Gastroesophageal sphincter (tissue), 4 donors: ENCODE measurements around the gene MEIOC. TPM values are rescaled to one million over a fixed set of nuclear protein-coding genes. Genes with fewer than 3 reads are reported as not detected.

Experiments used
- ATAC-seq: fragments of 150-250 bp; one replicate; pipeline ENCODE4 v1.9.1; 2016; ENCODE audit warnings: mild to moderate bottlenecking, moderate library complexity
- H3K27ac ChIP-seq, 4 donors: fragments of 200-600 bp; sonication (generic) in 3 of 4; 1 replicate in 3 of 4; 2 replicates in 1 of 4; pipeline ENCODE4 v1.5.1; 2016 to 2019
- H3K27me3 ChIP-seq: fragments of 200-600 bp; sonication (generic); one replicate; pipeline ENCODE4 v1.5.1; 2019
- H3K36me3 ChIP-seq, 2 donors: fragments of 200-600 bp; sonication (generic); one replicate each; pipeline ENCODE4 v1.5.1; 2019; ENCODE audit warnings: control low read depth in 1 of 2
- H3K4me1 ChIP-seq, 3 donors: fragments of 200-600 bp; sonication (generic); 1 replicate in 2 of 3; 2 replicates in 1 of 3; pipeline ENCODE4 v1.5.1; 2016 to 2019; ENCODE audit warnings: control low read depth in 2 of 3
- H3K4me3 ChIP-seq, 2 donors: fragments of 200-600 bp; sonication (generic); one replicate each; pipeline ENCODE4 v1.5.1; 2019; ENCODE audit warnings: mild to moderate bottlenecking in 1 of 2, moderate library complexity in 1 of 2
- H3K9me3 ChIP-seq, 3 donors: fragments of 200-600 bp; sonication (generic); one replicate each; pipeline ENCODE4 v1.5.1; 2017 to 2019; ENCODE audit warnings: control low read depth in 2 of 3
- EP300 ChIP-seq: sonication (generic); formaldehyde crosslinking; IDR thresholded peaks from one replicate; pipeline ENCODE4 v1.6.1; 2017; ENCODE audit warnings: antibody characterized with exemption, mild to moderate bottlenecking
- POLR2A ChIP-seq, 2 donors: fragments of 450-650 bp; IDR thresholded peaks; one replicate each; pipeline ENCODE4 v1.6.1; 2017; ENCODE audit warnings: antibody characterized with exemption in 2 of 2, mild to moderate bottlenecking in 2 of 2, moderate library complexity in 1 of 2
- POLR2AphosphoS5 ChIP-seq: sonication (generic); formaldehyde crosslinking; IDR thresholded peaks from one replicate; pipeline ENCODE4 v1.6.1; 2017; ENCODE audit warnings: antibody characterized with exemption
- WGBS, 2 donors: methylation state at CpG; one replicate each; pipeline ENCODE4 v1.1.5; 2018; ENCODE audit warnings: low coverage in 1 of 2; 5-methylcytosine and 5-hydroxymethylcytosine counted together
- small RNA-seq, 4 donors: library from RNA; depleted of rRNA; stranded (forward); fragments of <200 nt; gene quantifications; one replicate each; pipeline ENCODE3, GENCODE V24; 2016
- total RNA-seq, 4 donors: library from RNA; depleted of rRNA; stranded (reverse); fragments of >200 nt; gene quantifications; one replicate each; pipeline ENCODE4 v1.1.0, GENCODE V29; 2016
- TF ChIP-seq, protein P1 (sequence below), 4 experiments: fragments of 200-600 bp in 2 of 4; fragments of 450-650 bp in 2 of 4; sonication (generic) in 1 of 4; IDR thresholded peaks; one replicate each; pipeline ENCODE4 v1.5.1; 2017 to 2019; ENCODE audit warnings: antibody characterized with exemption in 4 of 4, mild to moderate bottlenecking in 2 of 4, moderate library complexity in 2 of 4

Gene MEIOC
- total RNA-seq, 4 donors from 2014 or later: 0.12 to 0.47 TPM; not detected in 2

DNA sequence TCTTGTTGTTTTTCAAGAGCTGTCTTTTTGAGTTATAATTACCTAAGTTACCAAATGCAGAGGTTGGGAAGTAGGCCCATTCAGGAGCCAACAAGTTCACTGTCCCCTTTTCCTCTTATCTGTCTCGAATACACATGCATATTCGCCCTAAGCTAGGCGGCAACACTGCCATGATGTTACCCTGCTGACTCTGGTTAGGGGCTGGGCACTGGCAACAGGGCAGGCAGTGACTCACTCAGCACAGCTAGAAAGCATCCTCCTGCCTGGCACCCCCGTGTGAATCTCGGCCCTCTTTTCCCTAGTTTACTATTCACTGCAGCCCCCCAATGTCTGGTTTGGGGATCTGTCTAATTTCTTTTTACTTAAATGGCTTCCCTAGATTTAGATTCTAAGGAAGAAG, 66.0 kb downstream of the MEIOC start:
- H3K9me3 ChIP-seq: no peaks in the 10 kb centered on the region
- 69 to 87% methylated on average over 5 of the region's 5 CpGs for WGBS, 2 donors

More for the DNA sequence above, 66.0 kb downstream of the MEIOC start:
- H3K36me3 ChIP-seq: peaks cover 0 to 48% of the 10 kb centered on the region in 2 donors
- TF ChIP-seq POLR2A (IDR thresholded peaks at IDR 0.05) (no peak), POLR2AphosphoS5 (no peak), EP300 (no peak)
- TF ChIP-seq, protein P1, sequence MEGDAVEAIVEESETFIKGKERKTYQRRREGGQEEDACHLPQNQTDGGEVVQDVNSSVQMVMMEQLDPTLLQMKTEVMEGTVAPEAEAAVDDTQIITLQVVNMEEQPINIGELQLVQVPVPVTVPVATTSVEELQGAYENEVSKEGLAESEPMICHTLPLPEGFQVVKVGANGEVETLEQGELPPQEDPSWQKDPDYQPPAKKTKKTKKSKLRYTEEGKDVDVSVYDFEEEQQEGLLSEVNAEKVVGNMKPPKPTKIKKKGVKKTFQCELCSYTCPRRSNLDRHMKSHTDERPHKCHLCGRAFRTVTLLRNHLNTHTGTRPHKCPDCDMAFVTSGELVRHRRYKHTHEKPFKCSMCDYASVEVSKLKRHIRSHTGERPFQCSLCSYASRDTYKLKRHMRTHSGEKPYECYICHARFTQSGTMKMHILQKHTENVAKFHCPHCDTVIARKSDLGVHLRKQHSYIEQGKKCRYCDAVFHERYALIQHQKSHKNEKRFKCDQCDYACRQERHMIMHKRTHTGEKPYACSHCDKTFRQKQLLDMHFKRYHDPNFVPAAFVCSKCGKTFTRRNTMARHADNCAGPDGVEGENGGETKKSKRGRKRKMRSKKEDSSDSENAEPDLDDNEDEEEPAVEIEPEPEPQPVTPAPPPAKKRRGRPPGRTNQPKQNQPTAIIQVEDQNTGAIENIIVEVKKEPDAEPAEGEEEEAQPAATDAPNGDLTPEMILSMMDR (IDR thresholded peaks at IDR 0.05): no peak
- no peak overlapping the region for H3K4me3 ChIP-seq
- H3K4me1 ChIP-seq: no peaks in the 10 kb centered on the region
- H3K27ac ChIP-seq: no peak overlapping the region
- H3K27me3 ChIP-seq: no peaks in the 10 kb centered on the region
- no peak for ATAC-seq

Small RNA genes within 50 kb of the gene (small RNA-seq; reads per million reads assigned to genes)
- 0 reads per million in 4 donors for gene RN7SL819P
- 0 reads per million in 4 donors for gene SMCO4P1

Other genes starting within 250 kb of the MEIOC start
- 10 to 100 TPM; 21.8 to 54.6 (median 33.9) TPM for gene GPATCH8, start 153.1 kb upstream of the MEIOC start, total RNA-seq
- 1 to 10 TPM; 1.5 to 2.7 (median 1.6) TPM for gene FZD2, start 99.0 kb upstream of the MEIOC start, total RNA-seq
- 10 to 100 TPM; 16.7 to 21.0 (median 18.6) TPM for gene CCDC43, start 33.3 kb downstream of the MEIOC start, total RNA-seq
- 1 to 10 TPM in 3 of 4 donors, under 1 TPM in 1; 0.96 to 7.2 (median 3.9) TPM for gene DBF4B, start 52.2 kb downstream of the MEIOC start, total RNA-seq
- 1 to 10 TPM in 3 of 4 donors, under 1 TPM in 1; 0.10 to 4.2 (median 1.3) TPM for gene ADAM11, start 102.5 kb downstream of the MEIOC start, total RNA-seq
- 10 to 100 TPM; 28.2 to 78.3 (median 44.5) TPM for gene GJC1, start 173.8 kb downstream of the MEIOC start, total RNA-seq
- gene HIGD1B, start 191.4 kb downstream of the MEIOC start, total RNA-seq: 1 to 10 TPM; 1.1 to 2.5 (median 1.5) TPM
- gene EFTUD2, start 243.0 kb downstream of the MEIOC start, total RNA-seq: 10 to 100 TPM; 45.1 to 71.2 (median 57.8) TPM